Endothelial cell of umbilical vein (primary cell): ENCODE results near the gene CD58. TPM values are rescaled to one million over a fixed set of nuclear protein-coding genes. Genes with fewer than 3 reads are reported as not detected.

Source experiments
- BruUV-seq: library from RNA; stranded (reverse); fragments of 400-500 nt; replicated peaks from 2 replicates; lab custom pipeline; 2021; lab: Mats Ljungman, UMichigan
- CTCF ChIA-PET: fragments of 300-600, 350-600 bp; sonication (Branson Sonifier 250); formaldehyde crosslinking; loops from one replicate; lab custom pipeline; 2021; ENCODE audit warnings: antibody characterized with exemption, inconsistent platforms; lab: Charles Lee
- POLR2A ChIA-PET: fragments of 300-600, 350-600 bp; sonication (Branson Sonifier 250); formaldehyde crosslinking; loops from one replicate; lab custom pipeline; 2021; ENCODE audit warnings: antibody characterized with exemption, inconsistent platforms; lab: Charles Lee
- DNase-seq: peaks from one replicate; pipeline ENCODE4 v3.0.0-alpha.2; 2011; ENCODE audit warnings: low read depth, low spot score
- FAIRE-seq: peaks from 2 replicates; lab custom pipeline; 2011; peaks lifted over from hg19 to GRCh38; lab: Jason Lieb, UNC
- H2AFZ ChIP-seq: 2 replicates; pipeline ENCODE4 v1.6.0; 2012; ENCODE audit warnings: low read depth, low read length, control low read depth, inconsistent platforms
- H3K27ac ChIP-seq: 2 replicates; pipeline ENCODE4 v1.5.1; 2011; ENCODE audit warnings: low read depth, mild to moderate bottlenecking, control low read depth, low read length, moderate library complexity; ENCODE audit not compliant: insufficient read depth
- H3K27me3 ChIP-seq, 2 experiments: 2 replicates each; pipeline versions ENCODE4 v1.6.0 to v1.6.1; 2011; ENCODE audit warnings: low read length in 2 of 2, mixed read lengths in 1 of 2; ENCODE audit not compliant: control insufficient read depth in 2 of 2, insufficient read depth in 2 of 2
- H3K36me3 ChIP-seq, 2 experiments: 2 replicates in 1 of 2; 3 replicates in 1 of 2; pipeline ENCODE4 v1.5.1; 2011; ENCODE audit warnings: low read length in 2 of 2, mild to moderate bottlenecking in 1 of 2, moderate library complexity in 1 of 2; ENCODE audit not compliant: control insufficient read depth in 2 of 2, insufficient read depth in 2 of 2; ENCODE audit errors: extremely low read depth in 1 of 2
- H3K4me1 ChIP-seq: 3 replicates; pipeline ENCODE4 v1.5.1; 2011; ENCODE audit warnings: mild to moderate bottlenecking, low read length; ENCODE audit not compliant: control insufficient read depth, insufficient read depth; ENCODE audit errors: extremely low read depth
- H3K4me2 ChIP-seq: 2 replicates; pipeline ENCODE4 v1.6.1; 2011; ENCODE audit warnings: low read length, control low read depth, mixed read lengths; ENCODE audit not compliant: insufficient read depth
- H3K4me3 ChIP-seq, 3 experiments: fragments of 200-600 bp in 1 of 3; sonication (generic), shearing (Covaris generic) in 1 of 3; replicated peaks in 1 of 3; 2 replicates each; pipeline ENCODE4 v1.5.1; 2011 to 2016; ENCODE audit warnings: control low read depth in 3 of 3, low read length in 3 of 3, mild to moderate bottlenecking in 2 of 3, inconsistent platforms in 1 of 3, low read depth in 1 of 3, moderate library complexity in 1 of 3; ENCODE audit not compliant: insufficient read depth in 1 of 3
- H3K79me2 ChIP-seq: 2 replicates; pipeline ENCODE4 v1.6.0; 2012; ENCODE audit warnings: low read length, inconsistent platforms; ENCODE audit not compliant: control insufficient read depth, insufficient read depth
- H3K9ac ChIP-seq: replicated peaks from 2 replicates; pipeline ENCODE3; 2011; ENCODE audit warnings: low read length, control low read depth; ENCODE audit not compliant: insufficient read depth; ENCODE audit errors: extremely low read depth
- H3K9me1 ChIP-seq: replicated peaks from 3 replicates; pipeline ENCODE4 v1.6.0; 2011; ENCODE audit warnings: mild to moderate bottlenecking, low read length; ENCODE audit not compliant: control insufficient read depth, insufficient read depth; ENCODE audit errors: extremely low read depth
- H3K9me3 ChIP-seq: replicated peaks from 2 replicates; pipeline ENCODE4 v1.5.1; 2012; ENCODE audit warnings: low read length, inconsistent platforms; ENCODE audit not compliant: control insufficient read depth, insufficient read depth
- H4K20me1 ChIP-seq: replicated peaks from 2 replicates; pipeline ENCODE3; 2011; ENCODE audit warnings: mild to moderate bottlenecking, low read length; ENCODE audit not compliant: control insufficient read depth, insufficient read depth; ENCODE audit errors: extremely low read depth
- MAX ChIP-seq: IDR thresholded peaks from 2 replicates; pipeline ENCODE4 v1.6.1; 2011; ENCODE audit not compliant: insufficient read depth, insufficient read length
- MYC ChIP-seq: IDR thresholded peaks from one replicate; pipeline ENCODE4 v1.6.1; 2011; ENCODE audit warnings: mild to moderate bottlenecking, low read depth, low read length
- POLR2AphosphoS5 ChIP-seq: IDR thresholded peaks from 2 replicates; pipeline ENCODE4 v1.6.1; 2012; ENCODE audit warnings: low read depth, mild to moderate bottlenecking, control low read depth, low read length, moderate library complexity; ENCODE audit not compliant: insufficient read depth
- dilution Hi-C: fragments of 300-500 bp; cut with MboI; formaldehyde crosslinking; loops from one replicate; pipeline ENCODE4 v1.15.0; 2019; ENCODE audit warnings: low sequenced_read_pairs; ENCODE audit not compliant: extremely low pct_ligation_motif_present
- intact Hi-C: fragments of 100-400 bp; cut with micrococcal nuclease; formaldehyde crosslinking; loops from one replicate; pipeline ENCODE4 v1.10.0; 2022
- polyA plus RNA-seq, 4 experiments: library from polyadenylated mRNA; depleted of rRNA in 3 of 4; stranded (reverse) in 3 of 4; unstranded in 1 of 4; fragments of >200 nt; gene quantifications; 2 replicates each; pipeline versions ENCODE4 v1.2.1 to v1.2.3, GENCODE V29; 2011 to 2012; ENCODE audit warnings: missing spikeins in 1 of 4
- total RNA-seq: library from RNA; stranded (reverse); gene quantifications from 2 replicates; pipeline ENCODE4 v1.2.3, GENCODE V29; 2021

The CD58 gene
- total and polyA plus RNA-seq, 2 donors (not counting 3 experiments of a cell fraction or from before 2014, with no cell fraction given), result 9.8 to 12.7 TPM

DNA sequence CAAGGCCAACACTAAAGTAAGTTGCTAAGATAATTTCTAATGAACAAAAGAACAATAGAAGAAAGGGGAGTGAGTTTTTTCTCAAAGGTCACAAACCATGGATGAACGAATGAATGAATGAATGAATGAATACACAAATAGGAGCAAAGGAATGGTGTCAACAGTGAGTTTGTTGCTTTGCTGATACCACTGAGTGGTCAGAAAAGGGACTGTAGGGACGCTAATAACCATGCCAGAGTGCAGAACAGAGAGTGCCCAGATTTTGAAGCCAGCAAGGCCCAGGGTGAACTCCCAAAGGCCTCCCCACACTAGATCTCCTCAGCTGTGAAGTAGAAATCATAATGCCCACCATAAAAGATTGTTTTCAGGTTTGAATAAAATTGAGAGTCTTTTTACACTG lies 15.9 kb downstream of the CD58 start:
- Histone ChIP-seq H3K36me3 (no peaks in the 10 kb centered on the region), H3K9ac (no peak overlapping the region), H3K9me3 (no peaks in the 10 kb centered on the region), H2AFZ (no peak overlapping the region), H3K4me3 (no peak overlapping the region), H3K27ac (no peak overlapping the region), H3K79me2 (peaks cover 8% of the 10 kb centered on the region), H4K20me1 (no peaks in the 10 kb centered on the region), H3K27me3 (no peaks in the 10 kb centered on the region), H3K9me1 (no peaks in the 10 kb centered on the region), H3K4me1 (peaks cover 2% of the 10 kb centered on the region), H3K4me2 (no peak overlapping the region)
- ChIA-PET POLR2A (no interaction called here), CTCF (no interaction called here)
- dilution Hi-C loops, result no loop called here
- no peak for TF ChIP-seq MAX
- no peak for TF ChIP-seq MYC
- no peak for TF ChIP-seq POLR2AphosphoS5
- DNase-seq, result no peak
- FAIRE-seq, result no peak
- BruUV-seq, result no TSS peak
- intact Hi-C loops, result no loop called here

DNA sequence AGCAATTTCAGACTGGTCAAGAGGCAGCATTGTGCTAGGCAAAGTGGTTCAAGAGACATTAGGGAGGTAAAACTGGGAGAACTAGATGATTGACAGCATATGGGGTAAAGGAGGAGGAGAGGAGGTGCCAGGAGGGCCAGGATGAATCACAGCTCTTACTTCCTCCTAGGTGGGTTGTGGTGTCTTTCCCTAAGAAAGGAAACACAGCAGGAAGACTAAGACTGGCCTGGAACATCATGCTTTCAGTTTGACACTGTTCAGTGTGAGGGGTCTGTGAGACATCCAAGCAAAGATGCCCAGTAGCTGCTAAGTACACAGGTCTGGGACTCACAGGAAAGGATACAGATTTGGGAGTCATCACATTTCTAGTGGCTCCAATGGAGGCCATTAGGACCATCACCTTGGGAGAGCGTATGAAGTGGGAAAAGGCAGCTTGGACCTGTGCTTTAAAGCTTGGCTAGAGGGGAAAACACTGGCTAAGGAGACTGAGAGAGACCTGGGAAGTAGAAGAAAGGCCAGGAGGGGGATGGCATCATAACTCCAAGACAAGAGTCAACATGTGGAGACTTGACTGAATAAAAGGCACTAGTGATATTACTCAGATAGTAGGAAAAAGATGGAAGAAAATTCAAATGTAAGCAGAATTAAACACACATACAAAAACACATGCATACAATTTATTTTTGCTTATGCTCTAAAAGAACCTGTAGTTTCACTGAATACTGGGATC lies 17.3 kb downstream of the CD58 start:
- Histone ChIP-seq H3K4me1 (peaks cover 2% of the 10 kb centered on the region), H3K4me3 (no peak overlapping the region), H3K4me2 (no peak overlapping the region), H3K27me3 (no peaks in the 10 kb centered on the region), H3K36me3 (no peaks in the 10 kb centered on the region), H2AFZ (no peak overlapping the region), H3K27ac (no peak overlapping the region), H3K9ac (no peak overlapping the region), H3K9me1 (no peaks in the 10 kb centered on the region), H3K79me2 (peaks cover 8% of the 10 kb centered on the region), H4K20me1 (no peaks in the 10 kb centered on the region), H3K9me3 (no peaks in the 10 kb centered on the region)
- no peak for TF ChIP-seq MYC
- FAIRE-seq (no peak), DNase-seq (no peak)
- BruUV-seq, result no TSS peak
- POLR2A ChIA-PET, result no interaction called here
- dilution Hi-C loops, result no loop called here
- intact Hi-C loops, result no loop called here
- CTCF ChIA-PET, result no interaction called here
